ENCODE data around the gene SPIN1. TPM values are rescaled to one million over a fixed set of nuclear protein-coding genes. Genes with fewer than 3 reads are reported as not detected.
A peak's percentile ranks its signal among the peaks of the same experiment; 100 is the strongest.

The SPIN1 gene
- polyA plus RNA-seq, 3 donors, result 11.0 to 14.0 (median 11.3) TPM

DNA sequence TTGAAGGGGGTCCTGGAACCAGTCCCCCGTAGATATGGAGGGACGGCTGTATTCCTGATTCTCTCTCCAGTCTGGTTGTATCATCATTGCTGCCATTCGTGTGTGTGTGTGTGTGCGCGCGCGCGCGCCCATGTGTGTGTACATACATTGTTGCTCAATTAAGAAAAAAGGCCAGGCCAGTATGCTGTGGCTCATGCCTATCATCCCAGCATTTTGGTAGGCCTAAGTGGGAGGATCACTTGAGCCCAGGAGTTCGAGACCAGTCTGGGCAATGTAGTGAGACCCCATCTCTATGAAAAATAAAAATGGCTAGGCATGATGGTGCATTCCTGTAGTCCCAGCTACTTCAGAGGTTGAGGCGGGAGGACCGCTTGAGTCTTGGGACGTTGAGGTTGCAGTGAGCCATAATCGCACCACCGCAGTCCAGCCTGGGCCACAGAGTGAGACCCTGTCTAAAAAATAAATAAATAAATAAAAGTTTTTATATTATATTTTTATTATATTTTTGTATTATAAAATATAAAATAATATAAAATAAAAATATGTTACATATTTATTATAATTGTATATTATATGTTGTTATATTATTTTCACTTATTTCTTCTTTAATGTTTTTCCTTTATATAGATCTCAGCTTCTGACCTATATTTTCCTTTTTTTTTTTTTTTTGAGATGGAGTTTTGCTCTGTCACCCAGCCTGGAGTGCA lies 53.2 kb downstream of the SPIN1 start:
- no peaks in the 10 kb centered on the region for H3K27me3 ChIP-seq (ENCODE audit: control insufficient read depth in 2 of 2, insufficient read depth in 2 of 2, low read length in 2 of 2)
- Mint-ChIP-seq H3K9me3 (peaks cover 0 to 6% (median 2%) of the 10 kb centered on the region in 7 donors), H3K27ac (peak overlapping the region in 2 of 7 donors; percentile 11 to 21), H3K4me3 (no peak overlapping the region), H3K36me3 (peaks cover 16 to 40% of the 10 kb centered on the region in 2 donors), H3K4me1 (peaks cover 8% of the 10 kb centered on the region), H3K27me3 (ENCODE audit: low read depth in 3 of 3) (no peaks in the 10 kb centered on the region)
- H3K27ac ChIP-seq (ENCODE audit: low read depth in 1 of 2, low read length in 2 of 2), result no peak overlapping the region
- DNase-seq, result no peak
- no peaks in the 10 kb centered on the region for H3K4me1 ChIP-seq (ENCODE audit: control insufficient read depth in 1 of 2, insufficient read depth in 2 of 2, low read length in 2 of 2)
- H3K4me3 ChIP-seq (replicated peaks in 1 of 3; ENCODE audit: low read depth in 2 of 3, low read length in 3 of 3), result no peak overlapping the region
- TF ChIP-seq, protein P1, sequence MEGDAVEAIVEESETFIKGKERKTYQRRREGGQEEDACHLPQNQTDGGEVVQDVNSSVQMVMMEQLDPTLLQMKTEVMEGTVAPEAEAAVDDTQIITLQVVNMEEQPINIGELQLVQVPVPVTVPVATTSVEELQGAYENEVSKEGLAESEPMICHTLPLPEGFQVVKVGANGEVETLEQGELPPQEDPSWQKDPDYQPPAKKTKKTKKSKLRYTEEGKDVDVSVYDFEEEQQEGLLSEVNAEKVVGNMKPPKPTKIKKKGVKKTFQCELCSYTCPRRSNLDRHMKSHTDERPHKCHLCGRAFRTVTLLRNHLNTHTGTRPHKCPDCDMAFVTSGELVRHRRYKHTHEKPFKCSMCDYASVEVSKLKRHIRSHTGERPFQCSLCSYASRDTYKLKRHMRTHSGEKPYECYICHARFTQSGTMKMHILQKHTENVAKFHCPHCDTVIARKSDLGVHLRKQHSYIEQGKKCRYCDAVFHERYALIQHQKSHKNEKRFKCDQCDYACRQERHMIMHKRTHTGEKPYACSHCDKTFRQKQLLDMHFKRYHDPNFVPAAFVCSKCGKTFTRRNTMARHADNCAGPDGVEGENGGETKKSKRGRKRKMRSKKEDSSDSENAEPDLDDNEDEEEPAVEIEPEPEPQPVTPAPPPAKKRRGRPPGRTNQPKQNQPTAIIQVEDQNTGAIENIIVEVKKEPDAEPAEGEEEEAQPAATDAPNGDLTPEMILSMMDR (IDR thresholded peaks at IDR 0.05), result no peak
- H2AFZ ChIP-seq (ENCODE audit: insufficient read depth, low read depth, low read length, poor library complexity, severe bottlenecking), result no peak overlapping the region
- H3K9me3 ChIP-seq (replicated peaks in 1 of 2; ENCODE audit: control insufficient read depth in 1 of 2, insufficient read depth in 1 of 2, low read length in 2 of 2), result no peaks in the 10 kb centered on the region
- intact Hi-C loops (cut with micrococcal nuclease), result no loop called here
- no peak overlapping the region for H3K9ac ChIP-seq (ENCODE audit: insufficient read depth, low read length, poor library complexity, severe bottlenecking)
- H4K20me1 ChIP-seq (ENCODE audit: insufficient read depth, low read length), result no peaks in the 10 kb centered on the region
- no CpG with 5 or more reads among the region's 15 CpGs for WGBS (ENCODE audit: insufficient coverage)
- H3K79me2 ChIP-seq (ENCODE audit: insufficient read depth, low read length), result peaks cover 52% of the 10 kb centered on the region
- H3K4me2 ChIP-seq (replicated peaks; ENCODE audit: extremely low read depth, low read length, poor library complexity, severe bottlenecking), result no peak overlapping the region
- H3K36me3 ChIP-seq (replicated peaks in 1 of 2; ENCODE audit: control insufficient read depth in 1 of 2, insufficient read depth in 2 of 2, low read length in 2 of 2), result peaks cover 0 to 15% of the 10 kb centered on the region in 2 donors

DNA sequence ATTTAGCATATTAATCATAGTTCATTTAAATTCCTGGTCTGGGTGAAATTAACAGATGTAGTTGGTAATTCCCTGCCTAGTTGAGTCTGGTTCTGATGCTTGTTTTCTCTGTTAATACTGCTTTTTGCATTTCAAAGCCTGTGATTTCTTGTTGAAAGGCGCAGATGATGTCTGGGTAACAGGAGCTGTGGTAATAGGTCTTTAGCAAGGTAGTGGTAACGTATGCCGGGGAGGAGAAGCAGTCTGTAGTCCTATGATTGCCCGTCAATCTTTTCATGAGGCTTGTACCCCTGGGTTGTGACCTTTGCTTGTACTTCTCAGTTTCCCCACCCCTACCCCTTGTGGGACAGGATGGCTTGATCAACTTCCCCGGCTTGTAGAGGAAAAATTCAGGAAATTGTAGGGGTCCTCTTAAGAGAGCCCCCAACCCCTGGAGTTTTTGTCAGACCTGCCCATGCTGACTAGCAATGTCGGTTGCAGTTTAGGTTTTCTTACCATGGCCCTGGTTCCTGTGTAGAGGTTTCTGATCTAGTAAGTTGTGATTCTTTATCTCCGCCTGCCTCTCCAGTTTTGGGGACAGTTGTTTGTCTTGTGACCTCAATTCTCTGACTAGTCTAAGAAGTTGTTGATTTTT lies 55.4 kb downstream of the SPIN1 start:
- no peak overlapping the region for H3K4me2 ChIP-seq (replicated peaks; ENCODE audit: extremely low read depth, low read length, poor library complexity, severe bottlenecking)
- 86% methylated on average over 1 of the region's 7 CpGs for WGBS (ENCODE audit: insufficient coverage)
- H3K4me1 ChIP-seq (ENCODE audit: control insufficient read depth in 1 of 2, insufficient read depth in 2 of 2, low read length in 2 of 2), result no peaks in the 10 kb centered on the region
- peaks cover 3 to 12% of the 10 kb centered on the region in 2 donors for H3K36me3 ChIP-seq (replicated peaks in 1 of 2; ENCODE audit: control insufficient read depth in 1 of 2, insufficient read depth in 2 of 2, low read length in 2 of 2)
- H3K27me3 Mint-ChIP-seq (ENCODE audit: low read depth in 3 of 3), result no peaks in the 10 kb centered on the region
- no peaks in the 10 kb centered on the region for H3K9me3 ChIP-seq (replicated peaks in 1 of 2; ENCODE audit: control insufficient read depth in 1 of 2, insufficient read depth in 1 of 2, low read length in 2 of 2)
- peaks cover 8% of the 10 kb centered on the region for H3K4me1 Mint-ChIP-seq
- peaks cover 0 to 8% (median 2%) of the 10 kb centered on the region in 7 donors for H3K9me3 Mint-ChIP-seq
- no peaks in the 10 kb centered on the region for H4K20me1 ChIP-seq (ENCODE audit: insufficient read depth, low read length)
- no peak overlapping the region for H3K4me3 ChIP-seq (replicated peaks in 1 of 3; ENCODE audit: low read depth in 2 of 3, low read length in 3 of 3)
- no peaks in the 10 kb centered on the region for H3K27me3 ChIP-seq (ENCODE audit: control insufficient read depth in 2 of 2, insufficient read depth in 2 of 2, low read length in 2 of 2)
- H3K4me3 Mint-ChIP-seq, result no peak overlapping the region
- peaks cover 13 to 34% of the 10 kb centered on the region in 2 donors for H3K36me3 Mint-ChIP-seq
- TF ChIP-seq, protein P1 (IDR thresholded peaks at IDR 0.05), result no peak
- peaks cover 57% of the 10 kb centered on the region for H3K79me2 ChIP-seq (ENCODE audit: insufficient read depth, low read length)
- DNase-seq, result no peak
- H3K27ac ChIP-seq (ENCODE audit: low read depth in 1 of 2, low read length in 2 of 2), result no peak overlapping the region
- intact Hi-C loops (cut with micrococcal nuclease), result no loop called here
- peak overlapping the region in 2 of 7 donors; percentile 43 to 58 for H3K27ac Mint-ChIP-seq
- H3K9ac ChIP-seq (ENCODE audit: insufficient read depth, low read length, poor library complexity, severe bottlenecking), result no peak overlapping the region
- no peak overlapping the region for H2AFZ ChIP-seq (ENCODE audit: insufficient read depth, low read depth, low read length, poor library complexity, severe bottlenecking)

All from CD14-positive monocyte (primary cell).